NCI-H1105 treated with DMSO at 0.1 percent for 48 hours (cell line): ENCODE measurements around the gene UGT1A6.

Experiments
- DNase-seq: peaks from one replicate; lab custom pipeline; 2025; lab: John Stamatoyannopoulos, UW

The UGT1A6 gene

DNA sequence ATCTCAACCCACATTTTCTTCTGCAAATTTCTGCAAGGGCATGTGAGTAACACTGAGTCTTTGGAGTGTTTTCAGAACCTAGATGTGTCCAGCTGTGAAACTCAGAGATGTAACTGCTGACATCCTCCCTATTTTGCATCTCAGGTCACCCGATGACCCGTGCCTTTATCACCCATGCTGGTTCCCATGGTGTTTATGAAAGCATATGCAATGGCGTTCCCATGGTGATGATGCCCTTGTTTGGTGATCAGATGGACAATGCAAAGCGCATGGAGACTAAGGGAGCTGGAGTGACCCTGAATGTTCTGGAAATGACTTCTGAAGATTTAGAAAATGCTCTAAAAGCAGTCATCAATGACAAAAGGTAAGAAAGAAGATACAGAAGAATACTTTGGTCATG lies 75.4 kb downstream of the UGT1A6 start:
- DNase-seq: no peak

GRCh38 chr2:233769260-233769659 lies 76.6 kb downstream of the UGT1A6 start:
- DNase-seq: no peak

- no peak for DNase-seq
Observed at GRCh38 chr2:233772153-233772552, 79.5 kb downstream of the UGT1A6 start.

DNA sequence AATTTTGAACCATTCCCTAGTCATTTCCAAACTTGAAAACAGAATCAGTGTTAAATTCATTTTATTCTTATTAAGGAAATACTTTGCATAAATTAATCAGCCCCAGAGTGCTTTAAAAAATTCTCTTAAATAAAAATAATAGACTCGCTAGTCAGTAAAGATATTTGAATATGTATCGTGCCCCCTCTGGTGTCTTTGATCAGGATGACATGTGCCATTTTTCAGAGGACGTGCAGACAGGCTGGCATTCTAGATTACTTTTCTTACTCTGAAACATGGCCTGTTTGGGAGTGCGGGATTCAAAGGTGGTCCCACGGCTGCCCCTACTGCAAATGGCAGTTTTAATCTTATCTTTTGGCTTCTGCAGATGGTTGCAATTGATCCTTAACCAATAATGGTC lies 79.9 kb downstream of the UGT1A6 start:
- DNase-seq: no peak

GRCh38 chr2:233773854-233774253 lies 81.2 kb downstream of the UGT1A6 start:
- DNase-seq: no peak

DNA sequence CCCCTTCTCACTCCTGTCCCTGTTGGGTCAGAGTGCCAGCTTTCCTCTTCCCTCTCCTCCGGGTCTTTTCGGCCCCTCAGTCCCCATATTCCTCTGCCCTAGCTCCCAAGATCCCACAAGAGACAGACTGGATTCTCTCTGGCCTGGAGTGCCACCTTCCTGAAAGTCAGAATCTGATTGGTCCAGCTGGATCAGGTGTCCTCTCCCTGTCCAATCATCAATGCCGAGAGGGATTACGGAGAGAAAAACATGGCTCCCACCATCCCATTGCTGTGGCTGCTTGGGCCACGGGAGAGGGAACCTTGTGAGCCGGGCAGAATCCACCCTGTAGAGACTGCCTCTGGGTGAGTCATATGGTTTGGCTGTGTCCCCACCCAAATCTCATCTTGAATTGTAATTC lies 82.7 kb downstream of the UGT1A6 start:
- DNase-seq: no peak

GRCh38 chr2:233778030-233778429 lies 85.3 kb downstream of the UGT1A6 start, which contains the start of gene MROH2A:
TSS of gene MROH2A (plus strand) at chr2:233778330. CDS start at chr2:233779359, 1,029 bp downstream.
- DNase-seq: no peak

DNA sequence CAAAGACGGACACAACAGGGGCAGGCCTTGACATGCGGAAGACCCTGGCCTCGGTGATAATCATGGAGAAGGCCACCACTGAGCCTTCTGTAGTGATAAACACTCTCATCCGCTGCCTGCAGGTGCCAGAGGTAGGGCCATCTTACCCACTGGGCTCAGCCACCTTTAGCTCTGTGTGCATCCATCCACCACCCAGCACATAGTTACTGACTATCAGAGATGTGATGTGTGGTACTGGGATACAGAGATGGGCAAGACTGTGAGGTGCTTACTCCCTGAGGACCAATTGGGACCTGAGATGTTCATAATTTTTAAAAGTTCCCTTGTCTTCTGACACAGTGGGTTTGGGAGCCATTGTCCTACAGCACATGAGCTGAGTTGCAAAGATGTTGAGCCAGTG lies 87.0 kb downstream of the UGT1A6 start:
- no peak for DNase-seq

- DNase-seq: no peak
Observed at GRCh38 chr2:233780771-233781170, 88.1 kb downstream of the UGT1A6 start.

DNA sequence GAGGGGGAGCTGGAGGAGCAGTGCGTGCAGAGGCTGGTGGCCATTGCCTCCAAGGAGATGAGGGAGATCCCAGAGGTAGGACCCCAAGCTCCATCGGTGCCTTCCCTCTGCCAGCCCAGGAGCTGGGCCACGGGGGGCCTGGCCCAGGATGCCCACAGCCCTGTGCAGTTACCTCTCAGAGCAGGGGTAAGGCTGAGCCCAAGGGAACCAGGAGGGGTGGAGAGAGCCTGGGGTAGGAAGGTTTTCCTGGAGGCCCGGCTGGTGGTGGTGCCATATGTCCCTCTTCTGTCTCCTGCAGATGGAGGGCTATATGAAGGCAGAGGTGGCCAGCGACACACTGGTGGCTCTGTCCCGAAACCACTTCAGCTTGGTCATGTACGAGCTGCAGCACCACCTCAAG lies 96.9 kb downstream of the UGT1A6 start:
- DNase-seq: no peak

DNA sequence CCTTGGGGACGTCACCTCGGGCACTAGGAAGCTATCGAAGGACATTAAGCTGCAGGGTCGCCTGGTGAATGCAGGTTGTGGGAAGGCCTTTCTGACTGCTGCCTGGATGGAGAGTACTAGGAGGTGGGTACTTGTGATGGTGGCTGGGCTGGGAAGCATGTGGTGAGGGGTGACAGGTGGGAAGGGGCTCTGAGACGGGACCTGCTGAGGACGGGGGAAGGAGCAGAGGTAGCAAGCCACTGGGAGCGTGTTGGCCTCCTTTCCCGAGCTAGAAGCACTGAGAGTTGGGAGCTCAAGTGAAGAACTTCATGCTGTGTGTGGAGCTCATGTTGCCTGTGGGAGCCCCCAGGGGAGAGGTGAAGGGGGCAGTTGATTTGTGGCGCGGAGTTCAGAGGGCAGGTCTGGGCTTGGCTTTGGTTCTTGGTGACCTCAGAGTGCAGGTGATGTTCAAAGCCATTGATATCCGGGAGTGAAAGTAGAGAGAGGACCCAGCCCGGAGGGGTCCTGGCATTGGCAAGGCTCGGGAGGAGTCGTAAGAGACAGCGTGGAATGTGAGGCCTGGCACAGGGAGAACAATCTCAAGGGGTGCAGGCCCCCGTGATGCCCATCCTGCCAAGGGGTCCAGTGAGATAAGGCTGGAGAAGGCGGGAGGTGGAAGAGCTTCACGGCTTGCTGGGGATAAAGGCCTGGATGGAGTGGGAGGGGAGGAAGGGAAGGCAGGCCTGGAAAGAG lies 98.6 kb downstream of the UGT1A6 start:
- DNase-seq: no peak

- DNase-seq: no peak
Observed at GRCh38 chr2:233791883-233792329, 99.2 kb downstream of the UGT1A6 start.

GRCh38 chr2:233792720-233793119 lies 100.0 kb downstream of the UGT1A6 start:
- DNase-seq: no peak

- no peak for DNase-seq
Observed at GRCh38 chr2:233793465-233794127, 100.9 kb downstream of the UGT1A6 start.

DNA sequence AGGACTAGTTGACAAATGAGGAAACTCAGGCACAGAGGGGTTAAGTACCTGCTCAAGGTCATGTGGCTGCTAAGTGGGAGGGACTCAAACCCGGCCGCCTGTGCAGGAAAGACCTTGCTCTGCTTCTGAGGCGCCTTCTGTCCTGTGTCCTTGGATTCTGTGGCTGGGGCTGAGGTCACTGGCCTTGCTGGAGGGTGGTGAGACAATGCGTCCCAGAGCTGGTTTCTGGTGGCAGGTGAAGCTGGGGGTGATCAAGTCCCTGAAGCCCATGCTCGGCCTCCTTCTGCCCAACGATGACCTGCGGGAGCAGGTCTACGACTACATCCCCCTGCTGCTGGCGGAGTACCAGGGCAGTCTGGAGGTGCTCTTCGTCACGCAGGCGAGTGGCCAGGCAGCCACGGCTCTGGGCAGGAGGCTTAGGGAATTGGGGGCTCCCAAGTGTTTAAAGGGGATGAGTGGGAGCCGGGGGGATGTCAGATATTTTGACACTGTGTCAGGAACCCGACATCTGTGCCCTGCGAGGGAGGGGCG lies 101.5 kb downstream of the UGT1A6 start:
- DNase-seq: no peak

DNA sequence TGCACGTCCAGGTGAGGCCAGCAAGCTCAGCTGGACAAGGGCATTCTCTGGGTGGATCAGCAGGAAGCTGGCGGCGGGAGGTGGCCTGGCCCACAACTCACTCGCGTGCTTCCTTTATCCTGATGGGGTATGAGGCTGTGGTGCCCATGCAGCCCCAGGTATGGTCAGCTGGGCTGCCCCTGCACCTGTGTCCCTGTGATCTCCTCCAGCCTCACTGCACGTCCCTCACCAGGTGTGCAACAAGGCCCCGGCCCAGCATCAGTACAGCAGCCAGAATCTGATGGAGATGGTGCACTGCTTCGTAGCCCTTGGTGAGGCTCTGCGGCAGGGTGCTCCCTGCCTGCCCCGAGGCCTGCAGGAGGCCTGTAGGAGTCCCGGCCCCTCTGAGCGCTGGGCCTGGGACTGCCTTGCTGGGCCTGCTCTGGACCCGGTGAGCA lies 103.1 kb downstream of the UGT1A6 start:
- DNase-seq: no peak

DNA sequence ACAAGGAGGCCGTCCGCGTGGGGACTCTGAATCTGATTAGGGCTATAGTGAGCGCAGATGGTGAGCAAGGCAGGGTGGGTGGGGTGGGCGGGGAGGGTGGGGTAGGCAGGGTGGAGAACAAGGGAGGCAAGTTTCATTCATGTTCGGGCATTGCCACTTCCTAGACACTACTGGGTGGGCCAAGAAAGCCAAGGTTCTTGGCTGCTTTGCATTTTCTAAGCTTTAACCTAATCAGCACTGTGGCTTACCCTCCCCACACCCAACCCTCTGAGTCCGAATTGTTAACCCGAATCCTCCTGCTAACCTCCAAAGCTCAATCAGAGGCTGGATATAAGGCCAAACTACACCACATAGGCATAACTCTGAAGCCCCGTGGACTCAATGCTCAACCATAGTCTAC lies 103.6 kb downstream of the UGT1A6 start:
- DNase-seq: no peak

DNA sequence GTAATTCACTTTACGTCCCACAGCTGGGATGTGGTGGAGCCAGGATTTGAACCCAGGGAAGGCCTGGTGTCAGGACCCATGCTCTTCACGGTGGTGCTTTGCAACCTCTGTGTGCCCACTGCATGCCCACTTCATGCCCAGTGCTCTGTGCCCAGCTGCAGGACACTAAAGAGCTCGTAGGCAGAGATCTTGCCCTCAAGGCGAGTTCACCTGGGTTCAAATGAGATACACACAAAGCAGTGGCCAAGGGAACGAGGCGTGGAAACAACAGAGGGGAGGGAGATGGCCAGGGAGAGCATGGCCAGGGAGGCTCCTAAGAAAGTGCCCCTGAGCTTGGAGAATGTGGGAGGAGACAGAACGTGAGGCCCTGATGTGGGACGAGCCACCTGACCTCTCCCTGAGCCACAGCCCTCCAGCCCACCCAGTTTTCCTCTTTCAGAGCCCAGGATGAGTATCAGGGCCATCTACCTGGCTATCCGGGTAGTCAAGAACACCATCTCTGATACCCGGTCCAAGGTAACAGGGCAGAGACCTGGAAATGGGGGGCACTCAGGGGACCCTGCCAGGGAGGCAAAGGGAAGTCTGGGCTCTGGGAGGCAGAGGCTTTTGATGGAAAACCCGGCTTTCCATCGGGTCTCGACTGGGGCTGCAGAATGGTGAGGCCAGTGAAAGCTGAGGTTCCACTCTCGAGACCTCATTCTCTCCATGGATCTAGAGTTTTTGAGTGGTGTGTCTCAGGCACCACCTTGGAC lies 105.8 kb downstream of the UGT1A6 start:
- DNase-seq: no peak

DNA sequence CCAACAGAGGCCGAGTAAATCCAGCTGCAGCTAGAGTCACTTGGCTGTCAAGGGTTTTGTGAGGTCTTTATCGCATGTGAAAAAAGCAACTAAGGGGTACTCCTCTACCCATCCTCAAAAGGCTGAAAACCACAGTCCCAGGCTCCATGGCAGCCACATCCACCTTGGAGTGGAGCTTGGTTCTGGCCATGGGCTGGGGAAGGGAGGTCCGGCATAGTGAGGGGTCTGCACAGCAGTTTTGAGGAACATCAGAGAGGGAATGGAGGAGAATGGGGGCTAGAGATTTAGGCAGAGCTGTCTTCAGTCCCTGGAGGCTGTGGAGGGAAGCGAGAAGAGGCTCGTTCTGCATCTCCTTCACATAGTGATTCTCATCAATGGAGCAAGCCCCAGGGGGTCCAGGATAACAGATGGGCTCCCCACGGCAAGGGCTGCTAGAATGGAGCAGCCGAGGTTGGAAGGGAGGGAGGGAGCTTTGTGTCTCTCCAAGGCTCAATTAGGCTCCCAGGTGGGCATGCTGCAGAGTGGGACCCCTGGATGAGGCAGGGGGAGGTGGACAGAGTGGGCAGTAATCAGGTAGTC lies 106.5 kb downstream of the UGT1A6 start:
- DNase-seq: no peak

GRCh38 chr2:233799716-233800115 lies 107.0 kb downstream of the UGT1A6 start:
- DNase-seq: no peak

DNA sequence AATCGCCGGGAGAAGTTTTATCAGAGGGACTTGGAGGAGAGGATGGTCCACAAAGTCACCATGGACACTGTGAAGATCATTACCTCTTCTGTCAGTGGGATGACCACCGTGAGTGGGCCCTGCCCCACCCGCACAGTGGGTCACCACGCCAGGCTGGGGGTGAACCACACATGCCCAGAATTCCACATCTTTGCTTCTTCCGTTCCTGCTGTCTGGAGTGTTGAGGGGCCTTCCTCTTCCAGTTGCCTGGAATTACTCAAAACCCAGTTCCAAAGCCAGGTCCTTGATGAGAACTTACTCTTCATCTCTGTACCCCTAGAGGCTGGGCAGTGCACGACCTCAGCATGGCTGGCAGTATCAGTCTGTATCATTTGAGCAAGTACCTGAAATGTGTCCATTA lies 107.5 kb downstream of the UGT1A6 start:
- no peak for DNase-seq
